Liver (tissue), 9 donors: ENCODE measurements around the gene SLCO4A1. TPM values are rescaled to one million over a fixed set of nuclear protein-coding genes. Genes with fewer than 3 reads are reported as not detected.

ENCODE experiments used
- DNase-seq: peaks from one replicate; pipeline ENCODE4 v3.0.0-alpha.2; 2017; ENCODE audit warnings: low spot score
- H3K27ac ChIP-seq, 2 donors: one replicate each; pipeline ENCODE4 v1.7.0; 2013; ENCODE audit warnings: inconsistent platforms in 2 of 2, low read length in 2 of 2, control low read depth in 1 of 2, low read depth in 1 of 2, mild to moderate bottlenecking in 1 of 2
- H3K27me3 ChIP-seq, 4 donors: one replicate each; pipeline versions ENCODE4 v1.6.1 to v1.7.0; 2013; ENCODE audit warnings: low read length in 3 of 4, inconsistent platforms in 1 of 4, mild to moderate bottlenecking in 1 of 4, moderate library complexity in 1 of 4; ENCODE audit not compliant: control insufficient read depth in 4 of 4, insufficient read depth in 4 of 4
- H3K36me3 ChIP-seq, 4 donors: one replicate each; pipeline versions ENCODE4 v1.6.1 to v1.7.0; 2013; ENCODE audit warnings: low read length in 3 of 4, mild to moderate bottlenecking in 3 of 4, low read depth in 1 of 4, moderate library complexity in 1 of 4; ENCODE audit not compliant: control insufficient read depth in 4 of 4, insufficient read depth in 3 of 4
- H3K4me1 ChIP-seq, 4 donors: one replicate each; pipeline versions ENCODE4 v1.6.1 to v1.7.0; 2013; ENCODE audit warnings: low read length in 3 of 4, mild to moderate bottlenecking in 3 of 4, moderate library complexity in 1 of 4; ENCODE audit not compliant: control insufficient read depth in 4 of 4, insufficient read depth in 4 of 4
- H3K4me3 ChIP-seq, 3 donors: one replicate each; pipeline versions ENCODE4 v1.6.1 to v1.7.0; 2013; ENCODE audit warnings: low read length in 3 of 3, control low read depth in 1 of 3, low read depth in 1 of 3, mild to moderate bottlenecking in 1 of 3
- H3K9ac ChIP-seq, 2 donors: one replicate each; pipeline ENCODE4 v1.7.0; 2013; ENCODE audit warnings: low read length in 2 of 2, mild to moderate bottlenecking in 2 of 2, moderate library complexity in 2 of 2, control low read depth in 1 of 2, low read depth in 1 of 2
- H3K9me3 ChIP-seq, 4 donors: one replicate each; pipeline versions ENCODE4 v1.6.1 to v1.7.0; 2013; ENCODE audit warnings: low read length in 3 of 4; ENCODE audit not compliant: control insufficient read depth in 4 of 4
- EGR1 ChIP-seq, 2 donors: IDR thresholded peaks; 2 replicates each; pipeline ENCODE4 v1.6.1; 2016 to 2018; ENCODE audit warnings: antibody characterized with exemption in 2 of 2, low read depth in 2 of 2
- FOXA1 ChIP-seq: IDR thresholded peaks from 2 replicates; pipeline ENCODE4 v1.6.1; 2016; ENCODE audit warnings: antibody characterized with exemption
- GABPA ChIP-seq, 2 donors: IDR thresholded peaks in 1 of 2; conservative IDR thresholded peaks in 1 of 2; 2 replicates each; pipeline ENCODE4 v1.6.1; 2016; ENCODE audit warnings: antibody characterized with exemption in 2 of 2, mild to moderate bottlenecking in 1 of 2, moderate library complexity in 1 of 2
- HNF4A ChIP-seq, 2 donors: conservative IDR thresholded peaks; 2 replicates each; pipeline ENCODE4 v1.6.1; 2016; ENCODE audit warnings: antibody characterized with exemption in 2 of 2, mild to moderate bottlenecking in 2 of 2
- NR2F2 ChIP-seq: IDR thresholded peaks from 2 replicates; pipeline ENCODE4 v1.6.1; 2016; ENCODE audit warnings: antibody characterized with exemption
- RAD21 ChIP-seq, 2 donors: IDR thresholded peaks; 2 replicates each; pipeline ENCODE4 v1.6.1; 2016; ENCODE audit warnings: antibody characterized with exemption in 2 of 2, mild to moderate bottlenecking in 2 of 2
- SP1 ChIP-seq: IDR thresholded peaks from 2 replicates; pipeline ENCODE4 v1.6.1; 2018; ENCODE audit warnings: antibody characterized with exemption, mild to moderate bottlenecking
- TAF1 ChIP-seq: conservative IDR thresholded peaks from 2 replicates; pipeline ENCODE4 v1.6.1; 2016; ENCODE audit warnings: antibody characterized with exemption, mild to moderate bottlenecking
- YY1 ChIP-seq: IDR thresholded peaks from 2 replicates; pipeline ENCODE4 v1.6.1; 2016; ENCODE audit warnings: antibody characterized with exemption, mild to moderate bottlenecking
- WGBS: extraction: QIAGEN DNeasy Blood & Tissue Kit; methylation state at CpG from one replicate; pipeline ENCODE4 v1.1.7; 2013; 5-methylcytosine and 5-hydroxymethylcytosine counted together
- polyA plus RNA-seq, 2 donors: library from polyadenylated mRNA; stranded (reverse) in 1 of 2; unstranded in 1 of 2; fragments of 200-250 nt in 1 of 2; fragments of >200 nt in 1 of 2; fragmentation: Nextera tagmentation in 1 of 2; extraction: Ambion mirVana in 1 of 2; gene quantifications; one replicate each; pipeline versions ENCODE4 v1.2.1 to v1.2.3, GENCODE V29; 2013 to 2015
- total RNA-seq, 2 donors: library from RNA; depleted of rRNA; stranded (reverse); fragments of >200 nt; gene quantifications; one replicate each; pipeline ENCODE4 v1.2.3, GENCODE V29; 2014
- TF ChIP-seq, protein P1 (sequence below): IDR thresholded peaks from 2 replicates; pipeline ENCODE4 v1.6.1; 2016; ENCODE audit warnings: antibody characterized with exemption
- TF ChIP-seq, protein P2 (sequence below): IDR thresholded peaks from 2 replicates; pipeline ENCODE4 v1.6.1; 2016; ENCODE audit warnings: antibody characterized with exemption
- TF ChIP-seq, protein P3 (sequence below): IDR thresholded peaks from 2 replicates; pipeline ENCODE4 v1.6.1; 2016; ENCODE audit warnings: antibody characterized with exemption, mild to moderate bottlenecking
- donor health status: healthy.
- donor health status: healthy.
- donor health status: healthy.
- donor health status: healthy.
- donor health status: healthy.

The SLCO4A1 gene
- total and polyA plus RNA-seq, 4 donors, result 1.3 to 4.3 (median 2.6) TPM

DNA sequence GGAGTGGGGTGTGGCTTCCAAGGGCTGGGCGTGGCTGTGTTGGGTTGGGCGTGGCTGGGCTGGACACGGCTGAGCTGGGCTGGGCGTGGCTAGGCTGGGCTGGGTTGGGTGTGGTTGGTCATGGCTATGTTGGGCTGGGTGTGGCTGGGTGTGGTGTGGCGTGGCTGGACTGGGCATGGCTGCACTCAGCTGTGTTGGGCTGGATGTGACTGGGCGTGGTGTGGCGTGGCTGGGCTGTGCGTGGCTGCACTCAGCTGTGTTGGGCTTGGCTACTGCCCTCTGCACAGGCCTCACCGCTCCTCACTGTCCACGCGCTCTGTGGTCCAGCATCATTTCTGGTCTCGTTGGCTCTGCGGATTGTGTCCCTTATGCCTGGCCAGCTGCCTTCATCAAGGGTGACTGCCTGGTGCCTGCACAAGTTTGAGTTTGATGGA is 43.5 kb upstream of the SLCO4A1 start:
- H3K36me3 ChIP-seq, result no peaks in the 10 kb centered on the region
- peaks cover 0 to 13% (median 8%) of the 10 kb centered on the region in 4 donors for H3K4me1 ChIP-seq
- H3K27ac ChIP-seq, result no peak overlapping the region
- no peak overlapping the region for H3K4me3 ChIP-seq
- H3K9ac ChIP-seq, result no peak overlapping the region
- peak; percentile 71 for DNase-seq
- 83% methylated on average over 13 of the region's 13 CpGs for WGBS
- H3K27me3 ChIP-seq, result peaks cover 0 to 3% (median 1%) of the 10 kb centered on the region in 4 donors
- no peaks in the 10 kb centered on the region for H3K9me3 ChIP-seq
- no peak for TF ChIP-seq NR2F2
- no peak for TF ChIP-seq YY1
- TF ChIP-seq, protein P1, sequence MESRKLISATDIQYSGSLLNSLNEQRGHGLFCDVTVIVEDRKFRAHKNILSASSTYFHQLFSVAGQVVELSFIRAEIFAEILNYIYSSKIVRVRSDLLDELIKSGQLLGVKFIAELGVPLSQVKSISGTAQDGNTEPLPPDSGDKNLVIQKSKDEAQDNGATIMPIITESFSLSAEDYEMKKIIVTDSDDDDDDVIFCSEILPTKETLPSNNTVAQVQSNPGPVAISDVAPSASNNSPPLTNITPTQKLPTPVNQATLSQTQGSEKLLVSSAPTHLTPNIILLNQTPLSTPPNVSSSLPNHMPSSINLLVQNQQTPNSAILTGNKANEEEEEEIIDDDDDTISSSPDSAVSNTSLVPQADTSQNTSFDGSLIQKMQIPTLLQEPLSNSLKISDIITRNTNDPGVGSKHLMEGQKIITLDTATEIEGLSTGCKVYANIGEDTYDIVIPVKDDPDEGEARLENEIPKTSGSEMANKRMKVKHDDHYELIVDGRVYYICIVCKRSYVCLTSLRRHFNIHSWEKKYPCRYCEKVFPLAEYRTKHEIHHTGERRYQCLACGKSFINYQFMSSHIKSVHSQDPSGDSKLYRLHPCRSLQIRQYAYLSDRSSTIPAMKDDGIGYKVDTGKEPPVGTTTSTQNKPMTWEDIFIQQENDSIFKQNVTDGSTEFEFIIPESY, result no peak
- TF ChIP-seq, protein P2, sequence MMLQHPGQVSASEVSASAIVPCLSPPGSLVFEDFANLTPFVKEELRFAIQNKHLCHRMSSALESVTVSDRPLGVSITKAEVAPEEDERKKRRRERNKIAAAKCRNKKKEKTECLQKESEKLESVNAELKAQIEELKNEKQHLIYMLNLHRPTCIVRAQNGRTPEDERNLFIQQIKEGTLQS, result no peak

DNA sequence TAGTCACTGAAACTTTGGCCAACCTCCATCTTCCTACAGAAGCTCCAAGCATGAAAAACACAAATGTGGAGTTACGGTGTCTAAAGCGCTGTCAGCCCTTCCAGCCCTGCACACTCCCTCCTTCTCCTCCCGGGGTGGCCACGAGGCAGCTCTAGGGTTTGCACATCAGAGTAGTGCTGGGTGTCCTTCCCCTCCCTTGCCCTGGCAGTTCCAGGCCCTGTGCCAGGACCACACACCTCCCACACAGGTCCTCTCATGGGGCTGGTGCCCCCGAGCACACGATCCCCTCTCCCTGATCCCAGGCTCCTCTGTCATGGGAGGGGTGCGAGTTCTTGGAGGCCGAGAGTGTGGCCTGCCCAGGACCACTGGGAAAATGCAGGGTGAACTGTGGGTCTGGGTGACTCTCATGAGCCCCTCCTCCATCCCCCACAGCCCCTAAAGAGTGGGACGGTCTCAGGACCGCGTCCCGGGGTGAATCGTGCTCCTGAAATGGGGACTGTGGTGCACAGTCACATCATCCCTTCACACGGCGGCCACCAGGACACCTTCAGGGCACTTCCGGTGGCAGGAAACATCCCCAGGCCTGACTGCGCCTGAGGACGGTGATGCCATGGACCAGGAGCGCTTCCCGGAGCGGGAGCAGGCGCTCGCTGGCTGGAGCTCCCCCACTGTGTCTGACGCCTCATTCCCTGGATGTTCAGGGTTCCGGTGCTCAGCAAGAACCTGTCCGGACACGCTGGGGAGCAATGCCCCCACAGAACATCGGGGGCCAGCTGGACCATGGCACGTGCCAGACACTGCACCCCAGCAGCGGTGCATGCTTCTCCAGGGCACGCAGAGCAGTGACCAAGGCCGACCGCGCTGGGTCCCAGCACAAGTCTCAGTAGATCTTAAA is 42.8 kb upstream of the SLCO4A1 start:
- no peak overlapping the region for H3K27ac ChIP-seq

More for the DNA sequence above, 42.8 kb upstream of the SLCO4A1 start:
- WGBS, result 91% methylated on average over 34 of the region's 34 CpGs
- Histone ChIP-seq H3K4me3 (no peak overlapping the region), H3K9me3 (no peaks in the 10 kb centered on the region), H3K36me3 (no peaks in the 10 kb centered on the region), H3K27me3 (peaks cover 0 to 3% (median 1%) of the 10 kb centered on the region in 4 donors), H3K4me1 (peaks cover 0 to 13% (median 8%) of the 10 kb centered on the region in 4 donors), H3K9ac (no peak overlapping the region)
- TF ChIP-seq, protein P2, result no peak
- TF ChIP-seq EGR1 (IDR thresholded peaks at IDR 0.05; ENCODE audit: low read depth in 2 of 2), result no peak
- TF ChIP-seq, protein P1, result no peak
- no peak for TF ChIP-seq RAD21 (IDR thresholded peaks at IDR 0.05)
- TF ChIP-seq FOXA1, result no peak
- TF ChIP-seq, protein P3, sequence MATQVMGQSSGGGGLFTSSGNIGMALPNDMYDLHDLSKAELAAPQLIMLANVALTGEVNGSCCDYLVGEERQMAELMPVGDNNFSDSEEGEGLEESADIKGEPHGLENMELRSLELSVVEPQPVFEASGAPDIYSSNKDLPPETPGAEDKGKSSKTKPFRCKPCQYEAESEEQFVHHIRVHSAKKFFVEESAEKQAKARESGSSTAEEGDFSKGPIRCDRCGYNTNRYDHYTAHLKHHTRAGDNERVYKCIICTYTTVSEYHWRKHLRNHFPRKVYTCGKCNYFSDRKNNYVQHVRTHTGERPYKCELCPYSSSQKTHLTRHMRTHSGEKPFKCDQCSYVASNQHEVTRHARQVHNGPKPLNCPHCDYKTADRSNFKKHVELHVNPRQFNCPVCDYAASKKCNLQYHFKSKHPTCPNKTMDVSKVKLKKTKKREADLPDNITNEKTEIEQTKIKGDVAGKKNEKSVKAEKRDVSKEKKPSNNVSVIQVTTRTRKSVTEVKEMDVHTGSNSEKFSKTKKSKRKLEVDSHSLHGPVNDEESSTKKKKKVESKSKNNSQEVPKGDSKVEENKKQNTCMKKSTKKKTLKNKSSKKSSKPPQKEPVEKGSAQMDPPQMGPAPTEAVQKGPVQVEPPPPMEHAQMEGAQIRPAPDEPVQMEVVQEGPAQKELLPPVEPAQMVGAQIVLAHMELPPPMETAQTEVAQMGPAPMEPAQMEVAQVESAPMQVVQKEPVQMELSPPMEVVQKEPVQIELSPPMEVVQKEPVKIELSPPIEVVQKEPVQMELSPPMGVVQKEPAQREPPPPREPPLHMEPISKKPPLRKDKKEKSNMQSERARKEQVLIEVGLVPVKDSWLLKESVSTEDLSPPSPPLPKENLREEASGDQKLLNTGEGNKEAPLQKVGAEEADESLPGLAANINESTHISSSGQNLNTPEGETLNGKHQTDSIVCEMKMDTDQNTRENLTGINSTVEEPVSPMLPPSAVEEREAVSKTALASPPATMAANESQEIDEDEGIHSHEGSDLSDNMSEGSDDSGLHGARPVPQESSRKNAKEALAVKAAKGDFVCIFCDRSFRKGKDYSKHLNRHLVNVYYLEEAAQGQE, result no peak
- no peak for TF ChIP-seq HNF4A (conservative IDR thresholded peaks at IDR 0.05)
- no peak for TF ChIP-seq SP1
- TF ChIP-seq GABPA (IDR thresholded peaks at IDR 0.05 in 1 of 2, conservative IDR thresholded peaks at IDR 0.05 in 1 of 2), result no peak
- no peak for TF ChIP-seq NR2F2
- no peak for TF ChIP-seq TAF1
- no peak for DNase-seq
